GM19239 (cell line): Measurements from ENCODE around the gene CD274.
"Not testable (repeated sequence)": the region's sequence is repeated elsewhere in the genome, so short reads cannot be mapped to it uniquely, and the experiment has no call there.

Experiments
- DNase-seq: peaks from one replicate; pipeline ENCODE4 v3.0.0; 2011; ENCODE audit warnings: low spot score; ENCODE audit not compliant: insufficient read length
- FAIRE-seq: peaks from 2 replicates; lab custom pipeline; 2011; peaks lifted over from hg19 to GRCh38; lab: Jason Lieb, UNC

CD274 gene

GRCh38 chr9:5459289-5459829 is 9.0 kb downstream of the CD274 start:
- peak; percentile 95 for FAIRE-seq
- DNase-seq: no peak

GRCh38 chr9:5460157-5460556 is 9.8 kb downstream of the CD274 start:
- peak; percentile 78 for FAIRE-seq
- no peak for DNase-seq

- FAIRE-seq, DNase-seq: not testable (repeated sequence)
Measured at GRCh38 chr9:5464831-5465330, 14.5 kb downstream of the CD274 start.

GRCh38 chr9:5466005-5466404 is 15.7 kb downstream of the CD274 start:
- FAIRE-seq (no peak), DNase-seq (no peak)

- FAIRE-seq: peak; percentile 71
- no peak for DNase-seq
Measured at GRCh38 chr9:5466766-5467165, 16.4 kb downstream of the CD274 start.

GRCh38 chr9:5468850-5469249 is 18.5 kb downstream of the CD274 start:
- FAIRE-seq (peak; percentile 11), DNase-seq (no peak)

GRCh38 chr9:5470122-5470521 is 19.8 kb downstream of the CD274 start:
- DNase-seq: no peak
- peak; percentile 49 for FAIRE-seq

GRCh38 chr9:5470816-5471215 is 20.5 kb downstream of the CD274 start:
- DNase-seq (no peak), FAIRE-seq (peak; percentile 33)

- not testable (repeated sequence) for DNase-seq, FAIRE-seq
Measured at GRCh38 chr9:5475611-5476010, 25.3 kb downstream of the CD274 start.

GRCh38 chr9:5478206-5478605 is 27.9 kb downstream of the CD274 start:
- DNase-seq (no peak), FAIRE-seq (peak; percentile 88)

- DNase-seq (no peak), FAIRE-seq (peak; percentile 54)
Measured at GRCh38 chr9:5479994-5480694, 29.8 kb downstream of the CD274 start.

- DNase-seq: no peak
- peak; percentile 45 for FAIRE-seq
Measured at GRCh38 chr9:5480919-5481318, 30.6 kb downstream of the CD274 start.

GRCh38 chr9:5481322-5482040 is 31.1 kb downstream of the CD274 start:
- peak; percentile 4 for FAIRE-seq
- DNase-seq: no peak

- DNase-seq: no peak
- FAIRE-seq: no peak
Measured at GRCh38 chr9:5482194-5482593, 31.9 kb downstream of the CD274 start.

GRCh38 chr9:5483306-5483705 is 33.0 kb downstream of the CD274 start:
- no peak for FAIRE-seq

GRCh38 chr9:5485378-5486085 is 35.2 kb downstream of the CD274 start:
- FAIRE-seq: no peak
- no peak for DNase-seq

More at GRCh38 chr9:5483306-5483705, 33.0 kb downstream of the CD274 start:
- no peak for DNase-seq

GRCh38 chr9:5486988-5487387 is 36.6 kb downstream of the CD274 start:
- DNase-seq (no peak), FAIRE-seq (no peak)

- DNase-seq (no peak), FAIRE-seq (no peak)
Measured at GRCh38 chr9:5488221-5489008, 38.1 kb downstream of the CD274 start.

GRCh38 chr9:5489630-5490490 is 39.5 kb downstream of the CD274 start:
- FAIRE-seq (no peak), DNase-seq (no peak)
